ENCODE measurements around the gene AKT1S1.
"Not testable (repeated sequence)": the region's sequence is repeated elsewhere in the genome, so short reads cannot be mapped to it uniquely, and the experiment has no call there.

The AKT1S1 gene

GRCh38 chr19:49827034-49827433, 50.1 kb downstream of the AKT1S1 start:
- no peak for DNase-seq
- intact Hi-C loops (cut with DNase I): no loop called here

GRCh38 chr19:49824662-49825061, 52.5 kb downstream of the AKT1S1 start:
- intact Hi-C loops (cut with DNase I): no loop called here
- no peak for DNase-seq

GRCh38 chr19:49823472-49823871, 53.7 kb downstream of the AKT1S1 start:
- DNase-seq: no peak
- intact Hi-C loops (cut with DNase I): no loop called here

- no peak for DNase-seq
- intact Hi-C loops (cut with DNase I): no loop called here
Observed at GRCh38 chr19:49820125-49820524, 57.0 kb downstream of the AKT1S1 start.

- intact Hi-C loops (cut with DNase I): loop anchor here (5.0 kb wide), 2 partner anchors 33 to 58 kb away; partner anchors contain the start of genes AKT1S1, PTOV1 and TBC1D17
- not testable (repeated sequence) for DNase-seq
Observed at GRCh38 chr19:49819452-49820115, 57.6 kb downstream of the AKT1S1 start.
